VCaP (cell line): ENCODE measurements around the gene USP5.
A peak's percentile ranks its signal among the peaks of the same experiment; 100 is the strongest.

Experiments
- H3K27ac ChIP-seq: fragments of 450-650 bp; 2 replicates; pipeline ENCODE4 v1.5.1; 2017
- TF ChIP-seq, protein P1 (sequence below): fragments of 450-650 bp; conservative IDR thresholded peaks from 2 replicates; pipeline ENCODE4 v1.5.1; 2017; ENCODE audit warnings: mild to moderate bottlenecking, moderate library complexity

Gene USP5

DNA sequence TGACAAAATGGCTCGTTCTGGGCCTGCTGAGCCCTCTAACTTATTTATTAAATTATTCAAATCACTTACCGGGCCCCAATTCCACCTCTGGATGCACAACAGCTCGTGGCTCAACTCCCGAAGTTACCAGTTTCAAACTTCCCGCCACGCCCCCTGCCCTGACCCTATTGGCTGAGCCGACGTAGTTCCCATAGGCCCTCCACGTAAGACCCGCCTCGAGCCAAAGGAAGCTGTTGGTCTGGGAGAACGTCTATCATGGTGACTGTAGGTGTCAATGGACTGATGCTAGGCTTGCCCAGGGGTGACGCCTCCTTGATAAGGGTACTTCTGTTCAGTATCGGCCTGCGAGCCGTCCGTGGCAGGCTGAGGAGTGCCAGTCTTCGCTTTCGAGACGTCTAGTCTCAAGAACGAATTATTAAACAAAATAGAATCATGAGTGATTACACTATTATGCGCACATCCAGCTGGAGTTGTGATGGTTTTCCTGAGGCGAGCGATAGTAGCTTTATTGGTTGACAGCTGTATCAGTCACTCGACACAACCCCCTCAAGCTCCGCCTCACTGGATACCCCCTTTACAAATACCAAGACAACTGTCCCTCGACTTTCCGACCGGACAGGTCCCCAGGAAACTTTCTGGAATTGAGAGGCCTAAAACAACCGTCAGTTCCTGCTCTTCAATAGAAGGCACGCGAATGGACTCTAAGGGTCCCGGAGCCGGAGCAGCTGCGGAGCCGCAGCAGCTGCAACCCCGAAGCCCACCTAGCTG, 613 bp upstream of the USP5 start, which contains the start of gene CDCA3:
TSS of gene CDCA3 (minus strand) at position 134 of the 768 bp plus-strand sequence. CDS start 334 bp downstream, outside the sequence.
- H3K27ac ChIP-seq = peak within 1 kb of the TSS; percentile 87
- TF ChIP-seq, protein P1, sequence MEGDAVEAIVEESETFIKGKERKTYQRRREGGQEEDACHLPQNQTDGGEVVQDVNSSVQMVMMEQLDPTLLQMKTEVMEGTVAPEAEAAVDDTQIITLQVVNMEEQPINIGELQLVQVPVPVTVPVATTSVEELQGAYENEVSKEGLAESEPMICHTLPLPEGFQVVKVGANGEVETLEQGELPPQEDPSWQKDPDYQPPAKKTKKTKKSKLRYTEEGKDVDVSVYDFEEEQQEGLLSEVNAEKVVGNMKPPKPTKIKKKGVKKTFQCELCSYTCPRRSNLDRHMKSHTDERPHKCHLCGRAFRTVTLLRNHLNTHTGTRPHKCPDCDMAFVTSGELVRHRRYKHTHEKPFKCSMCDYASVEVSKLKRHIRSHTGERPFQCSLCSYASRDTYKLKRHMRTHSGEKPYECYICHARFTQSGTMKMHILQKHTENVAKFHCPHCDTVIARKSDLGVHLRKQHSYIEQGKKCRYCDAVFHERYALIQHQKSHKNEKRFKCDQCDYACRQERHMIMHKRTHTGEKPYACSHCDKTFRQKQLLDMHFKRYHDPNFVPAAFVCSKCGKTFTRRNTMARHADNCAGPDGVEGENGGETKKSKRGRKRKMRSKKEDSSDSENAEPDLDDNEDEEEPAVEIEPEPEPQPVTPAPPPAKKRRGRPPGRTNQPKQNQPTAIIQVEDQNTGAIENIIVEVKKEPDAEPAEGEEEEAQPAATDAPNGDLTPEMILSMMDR = no peak

GRCh38 chr12:6852651-6853354, 853 bp downstream of the USP5 start:
- H3K27ac ChIP-seq = peak overlapping the region; percentile 87
- TF ChIP-seq, protein P1 = no peak

DNA sequence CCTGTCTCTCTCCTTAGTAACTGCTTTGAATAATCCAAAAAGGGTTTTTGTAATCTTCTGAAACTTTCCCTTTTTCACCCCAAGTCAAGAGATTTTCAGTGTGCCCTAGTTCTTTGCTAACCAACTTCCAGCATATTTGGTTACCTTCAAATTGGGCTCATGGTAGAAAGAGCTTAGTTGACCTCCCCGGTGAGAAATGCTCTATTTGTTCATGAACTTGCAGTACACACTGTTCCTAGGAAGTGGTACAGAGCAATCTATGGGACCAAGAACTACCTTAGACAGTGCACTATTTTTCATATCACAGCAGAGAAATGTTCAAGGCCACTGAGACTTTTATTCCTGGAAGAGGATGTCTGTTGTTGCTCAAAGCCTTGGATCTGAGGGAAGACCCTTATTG, 1.7 kb downstream of the USP5 start:
- H3K27ac ChIP-seq = peak overlapping the region; percentile 87
- TF ChIP-seq, protein P1 = no peak

GRCh38 chr12:6854036-6854435, 2.1 kb downstream of the USP5 start:
- TF ChIP-seq, protein P1 = no peak
- peak overlapping the region; percentile 87 for H3K27ac ChIP-seq

DNA sequence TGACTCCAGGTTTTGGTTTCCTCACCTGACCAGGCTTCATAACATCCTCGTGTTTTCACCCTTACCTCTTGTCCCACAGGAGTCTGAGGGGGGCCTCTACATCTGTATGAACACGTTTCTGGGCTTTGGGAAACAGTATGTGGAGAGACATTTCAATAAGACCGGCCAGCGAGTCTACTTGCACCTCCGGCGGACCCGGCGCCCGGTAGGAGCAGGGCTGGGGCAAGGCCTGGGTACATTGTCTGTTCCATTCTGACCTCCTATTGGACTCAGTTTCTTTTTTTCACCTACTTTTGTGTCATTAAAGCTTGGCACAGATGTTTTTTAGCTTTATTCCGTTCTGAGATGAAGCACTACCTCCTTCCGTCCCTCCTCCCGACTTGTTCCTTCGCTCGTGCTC, 3.4 kb downstream of the USP5 start:
- no peak overlapping the region for H3K27ac ChIP-seq
- TF ChIP-seq, protein P1 = no peak

GRCh38 chr12:6858799-6859198, 6.8 kb downstream of the USP5 start:
- no peak overlapping the region for H3K27ac ChIP-seq
- TF ChIP-seq, protein P1 = no peak

- TF ChIP-seq, protein P1 = no peak
- no peak overlapping the region for H3K27ac ChIP-seq
Measured at GRCh38 chr12:6860116-6860515, 8.2 kb downstream of the USP5 start.
